Activated CD4-positive, alpha-beta T cell treated with anti-CD3 and anti-CD28 coated beads for 48 hours (primary cell): ENCODE measurements around the gene GNAS.

Experiments used
- DNase-seq: peaks from one replicate; pipeline ENCODE4 v3.0.0-alpha.2; 2020

GNAS gene

GRCh38 chr20:58854638-58855471 is 2.3 kb downstream of the GNAS start:
- DNase-seq, result no peak

- no peak for DNase-seq
These were observed 3.2 kb downstream of the GNAS start for GRCh38 chr20:58855506-58856389.

GRCh38 chr20:58863044-58863790 is 10.7 kb downstream of the GNAS start:
- DNase-seq, result no peak

GRCh38 chr20:58864346-58864745 is 11.8 kb downstream of the GNAS start:
- DNase-seq, result no peak

- DNase-seq, result no peak
These were observed 13.3 kb downstream of the GNAS start for GRCh38 chr20:58865843-58866242.

- DNase-seq, result no peak
These were observed 14.7 kb downstream of the GNAS start for GRCh38 chr20:58867211-58867610.

GRCh38 chr20:58868795-58869194 is 16.3 kb downstream of the GNAS start:
- DNase-seq, result no peak

- DNase-seq, result no peak
These were observed 17.2 kb downstream of the GNAS start for GRCh38 chr20:58869662-58870227.

- DNase-seq, result peak; percentile 62
These were observed 17.9 kb downstream of the GNAS start for GRCh38 chr20:58870293-58871014.

GRCh38 chr20:58871533-58872102 is 19.1 kb downstream of the GNAS start:
- DNase-seq, result no peak

GRCh38 chr20:58874469-58874868 is 22.0 kb downstream of the GNAS start:
- DNase-seq, result no peak

GRCh38 chr20:58875111-58875510 is 22.6 kb downstream of the GNAS start:
- no peak for DNase-seq

- no peak for DNase-seq
These were observed 23.1 kb downstream of the GNAS start for GRCh38 chr20:58875541-58876134.

GRCh38 chr20:58876437-58876836 is 23.9 kb downstream of the GNAS start:
- no peak for DNase-seq

- DNase-seq, result no peak
These were observed 24.8 kb downstream of the GNAS start for GRCh38 chr20:58877050-58877975.

GRCh38 chr20:58877976-58878360 is 25.5 kb downstream of the GNAS start:
- DNase-seq, result no peak

GRCh38 chr20:58878399-58878798 is 25.9 kb downstream of the GNAS start:
- no peak for DNase-seq

- DNase-seq, result no peak
These were observed 27.9 kb downstream of the GNAS start for GRCh38 chr20:58880441-58880840.

- no peak for DNase-seq
These were observed 28.7 kb downstream of the GNAS start for GRCh38 chr20:58880994-58881752.

GRCh38 chr20:58882704-58883089 is 30.2 kb downstream of the GNAS start:
- no peak for DNase-seq
